PC-9 (cell line): Measurements from ENCODE around the gene LAMB2. TPM values are rescaled to one million over a fixed set of nuclear protein-coding genes. Genes with fewer than 3 reads are reported as not detected.
A peak's percentile ranks its signal among the peaks of the same experiment; 100 is the strongest.

Experiments used
- BruUV-seq: library from RNA; stranded (reverse); fragments of 400-500 nt; replicated peaks from 2 replicates; lab custom pipeline; 2021; lab: Mats Ljungman, UMichigan
- CTCF ChIA-PET: fragments of 300-600 bp; sonication (Branson Sonifier 250); formaldehyde crosslinking; loops from one replicate; lab custom pipeline; 2022; ENCODE audit warnings: antibody characterized with exemption; lab: Charles Lee
- POLR2A ChIA-PET: fragments of 300-600 bp; sonication (Branson Sonifier 250); formaldehyde crosslinking; loops from one replicate; lab custom pipeline; 2022; ENCODE audit warnings: antibody characterized with exemption; ENCODE audit not compliant: unreplicated experiment; lab: Charles Lee
- DNase-seq, 2 experiments: peaks; one replicate each; pipeline versions ENCODE4 v3.0.0 to v3.0.0-alpha.2; 2015 to 2022; ENCODE audit warnings: mixed read lengths in 1 of 2
- H2AFZ ChIP-seq: fragments of 200-600 bp; sonication (generic); 2 replicates; pipeline ENCODE4 v1.8.1; 2017; ENCODE audit warnings: antibody characterized with exemption
- H3F3A ChIP-seq: fragments of 200-600 bp; sonication (generic); 2 replicates; pipeline ENCODE4 v1.8.1; 2017; ENCODE audit warnings: antibody characterized with exemption, mild to moderate bottlenecking, low read depth; ENCODE audit not compliant: insufficient read depth
- H3K27ac ChIP-seq: fragments of 200-600 bp; sonication (generic); 2 replicates; pipeline ENCODE4 v1.6.1; 2016; ENCODE audit warnings: mixed run types
- H3K27me3 ChIP-seq: fragments of 200-600 bp; sonication (generic); 2 replicates; pipeline ENCODE4 v1.6.1; 2016; ENCODE audit warnings: low read depth, mixed run types; ENCODE audit not compliant: insufficient read depth
- H3K36me3 ChIP-seq: fragments of 200-600 bp; sonication (generic); 2 replicates; pipeline ENCODE4 v1.6.1; 2016; ENCODE audit warnings: low read depth, mixed run types
- H3K4me1 ChIP-seq: fragments of 200-600 bp; sonication (generic); replicated peaks from 2 replicates; pipeline ENCODE4 v1.6.1; 2016; ENCODE audit warnings: mixed run types; ENCODE audit not compliant: insufficient read depth
- H3K4me2 ChIP-seq: fragments of 200-600 bp; sonication (generic); 2 replicates; pipeline ENCODE4 v1.6.1; 2017; ENCODE audit warnings: mixed run types
- H3K4me3 ChIP-seq: fragments of 200-600 bp; sonication (generic); 2 replicates; pipeline ENCODE4 v1.6.1; 2016; ENCODE audit warnings: mixed run types
- H3K79me2 ChIP-seq: fragments of 200-600 bp; sonication (generic); 2 replicates; pipeline ENCODE4 v1.6.1; 2017; ENCODE audit warnings: low read depth, mixed run types
- H3K9me2 ChIP-seq: fragments of 200-600 bp; sonication (generic); 2 replicates; pipeline ENCODE4 v1.8.1; 2017; ENCODE audit warnings: mild to moderate bottlenecking; ENCODE audit not compliant: insufficient read depth
- H3K9me3 ChIP-seq: fragments of 200-600 bp; sonication (generic); 2 replicates; pipeline ENCODE4 v1.8.1; 2016; ENCODE audit warnings: low read depth; ENCODE audit not compliant: insufficient read depth
- H4K20me1 ChIP-seq: fragments of 200-600 bp; sonication (generic); 2 replicates; pipeline ENCODE4 v1.8.1; 2017; ENCODE audit not compliant: insufficient read depth
- EZH2 ChIP-seq: fragments of 200-600 bp; sonication (generic); IDR thresholded peaks from 2 replicates; pipeline ENCODE4 v1.8.0; 2017; ENCODE audit warnings: antibody characterized with exemption, low read depth
- intact Hi-C: fragments of 100-400 bp; cut with micrococcal nuclease; formaldehyde crosslinking; loops from one replicate; pipeline ENCODE4 v1.10.0; 2022; ENCODE audit not compliant: unreplicated experiment
- total RNA-seq: library from RNA; stranded (reverse); gene quantifications from 2 replicates; pipeline ENCODE4 v1.2.3, GENCODE V29; 2021
- TF ChIP-seq, protein P1 (sequence below): fragments of 200-600 bp; sonication (generic); conservative IDR thresholded peaks from 2 replicates; pipeline ENCODE4 v1.6.1; 2017; ENCODE audit warnings: mixed run types, antibody characterized with exemption, mild to moderate bottlenecking, moderate library complexity

The LAMB2 gene
- total RNA-seq, 1 experiment from 2014 or later: 230 TPM

DNA sequence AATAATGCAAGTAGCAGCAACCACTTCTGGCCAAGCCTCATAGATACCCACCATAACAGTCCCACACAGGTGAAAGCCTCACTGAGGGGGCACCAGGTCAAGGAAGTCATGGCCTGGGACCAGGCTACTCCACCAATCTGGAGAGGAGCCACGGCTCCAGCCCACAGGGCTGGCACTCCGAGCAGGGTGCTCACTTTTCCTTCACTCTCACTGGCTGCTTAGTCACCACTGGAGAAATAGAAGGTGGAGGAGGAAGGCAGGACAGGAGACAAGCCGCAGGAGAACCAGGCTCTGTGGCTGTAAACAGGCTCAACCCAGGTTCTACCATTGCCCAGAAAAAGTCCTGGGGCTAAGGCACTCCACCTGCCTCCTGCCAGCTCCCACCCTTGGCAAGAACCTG, 13.4 kb downstream of the LAMB2 start:
- Histone ChIP-seq H3K4me2 (peak overlapping the region; percentile 99), H3K9me3 (no peaks in the 10 kb centered on the region), H3K9me2 (no peaks in the 10 kb centered on the region), H3K4me3 (peak overlapping the region; percentile 69), H3F3A (peaks cover 29% of the 10 kb centered on the region), H3K79me2 (peaks cover 26% of the 10 kb centered on the region), H2AFZ (no peak overlapping the region), H4K20me1 (no peaks in the 10 kb centered on the region), H3K27me3 (no peaks in the 10 kb centered on the region), H3K4me1 (peaks cover 10% of the 10 kb centered on the region), H3K36me3 (peaks cover 11% of the 10 kb centered on the region; the same call in 1 of the 2 replicates), H3K27ac (peak overlapping the region; percentile 76)
- ChIA-PET CTCF (no interaction called here), POLR2A (no interaction called here)
- intact Hi-C loops: no loop called here
- BruUV-seq: no TSS peak
- DNase-seq: no peak
- TF ChIP-seq EZH2: no peak
- TF ChIP-seq, protein P1, sequence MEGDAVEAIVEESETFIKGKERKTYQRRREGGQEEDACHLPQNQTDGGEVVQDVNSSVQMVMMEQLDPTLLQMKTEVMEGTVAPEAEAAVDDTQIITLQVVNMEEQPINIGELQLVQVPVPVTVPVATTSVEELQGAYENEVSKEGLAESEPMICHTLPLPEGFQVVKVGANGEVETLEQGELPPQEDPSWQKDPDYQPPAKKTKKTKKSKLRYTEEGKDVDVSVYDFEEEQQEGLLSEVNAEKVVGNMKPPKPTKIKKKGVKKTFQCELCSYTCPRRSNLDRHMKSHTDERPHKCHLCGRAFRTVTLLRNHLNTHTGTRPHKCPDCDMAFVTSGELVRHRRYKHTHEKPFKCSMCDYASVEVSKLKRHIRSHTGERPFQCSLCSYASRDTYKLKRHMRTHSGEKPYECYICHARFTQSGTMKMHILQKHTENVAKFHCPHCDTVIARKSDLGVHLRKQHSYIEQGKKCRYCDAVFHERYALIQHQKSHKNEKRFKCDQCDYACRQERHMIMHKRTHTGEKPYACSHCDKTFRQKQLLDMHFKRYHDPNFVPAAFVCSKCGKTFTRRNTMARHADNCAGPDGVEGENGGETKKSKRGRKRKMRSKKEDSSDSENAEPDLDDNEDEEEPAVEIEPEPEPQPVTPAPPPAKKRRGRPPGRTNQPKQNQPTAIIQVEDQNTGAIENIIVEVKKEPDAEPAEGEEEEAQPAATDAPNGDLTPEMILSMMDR: no peak

DNA sequence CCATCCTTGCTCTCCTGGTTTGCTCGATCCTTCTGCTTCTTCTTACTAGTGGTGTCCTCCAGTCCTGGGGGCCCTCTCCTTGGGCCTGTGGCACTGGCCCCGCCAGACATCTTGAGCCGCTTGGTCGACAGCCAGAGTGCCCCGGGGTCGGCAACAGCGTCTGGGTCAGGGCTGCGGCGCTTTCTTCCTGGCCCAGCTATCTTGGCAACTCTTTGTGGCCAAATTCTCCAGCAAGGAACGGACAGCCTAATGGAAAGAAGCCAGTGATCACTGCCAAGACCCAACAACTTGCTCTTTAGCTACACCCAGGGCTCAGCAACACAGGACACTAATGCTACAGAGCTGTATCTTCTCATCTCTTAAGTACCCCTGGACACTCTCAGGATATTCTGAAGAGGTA, 13.8 kb downstream of the LAMB2 start:
- peaks cover 10% of the 10 kb centered on the region for H3K4me1 ChIP-seq
- H2AFZ ChIP-seq: no peak overlapping the region
- H3K4me3 ChIP-seq: peak overlapping the region; percentile 69
- ChIA-PET POLR2A (interaction anchor here (0.6 kb wide), 1 partner anchor 126 kb away, joined by 3 read pairs; no protein-coding TSS in a partner anchor), CTCF (no interaction called here)
- no TSS peak for BruUV-seq
- no peaks in the 10 kb centered on the region for H3K9me3 ChIP-seq
- no peaks in the 10 kb centered on the region for H3K9me2 ChIP-seq
- H3K79me2 ChIP-seq: peaks cover 26% of the 10 kb centered on the region
- intact Hi-C loops: no loop called here
- H3K4me2 ChIP-seq: peak overlapping the region; percentile 99
- no peak for DNase-seq
- TF ChIP-seq, protein P1: no peak
- TF ChIP-seq EZH2: no peak
- H3K27me3 ChIP-seq: no peaks in the 10 kb centered on the region
- peaks cover 29% of the 10 kb centered on the region for H3F3A ChIP-seq
- no peaks in the 10 kb centered on the region for H4K20me1 ChIP-seq
- H3K27ac ChIP-seq: peak overlapping the region; percentile 76
- peaks cover 11% of the 10 kb centered on the region; the same call in 1 of the 2 replicates for H3K36me3 ChIP-seq

DNA sequence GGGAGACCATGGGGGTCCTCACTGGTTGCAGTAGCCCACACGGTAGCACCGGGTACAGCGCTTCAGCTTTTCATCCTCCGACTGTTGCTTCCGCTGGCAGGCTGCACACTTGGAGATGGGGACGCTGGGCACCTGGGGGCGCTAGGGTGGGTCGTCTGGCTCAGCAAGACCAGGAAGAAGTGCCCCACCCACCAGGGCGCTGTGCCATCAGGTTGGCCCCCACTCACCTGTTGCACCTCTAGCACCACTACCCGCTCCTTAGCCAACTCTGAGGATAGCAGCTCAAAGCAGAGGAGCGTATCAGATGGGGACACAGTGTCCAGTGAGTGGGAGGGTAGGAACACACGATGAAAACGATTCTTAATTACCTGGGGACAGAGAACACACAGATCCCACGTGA, 20.6 kb downstream of the LAMB2 start:
- TF ChIP-seq EZH2: no peak
- TF ChIP-seq, protein P1: no peak
- no peaks in the 10 kb centered on the region for H4K20me1 ChIP-seq
- ChIA-PET CTCF (no interaction called here), POLR2A (interaction anchor here (0.5 kb wide), 1 partner anchor 425 kb away, joined by 4 read pairs; no protein-coding TSS in a partner anchor)
- no peaks in the 10 kb centered on the region for H3F3A ChIP-seq
- H3K27me3 ChIP-seq: no peaks in the 10 kb centered on the region
- H3K4me3 ChIP-seq: no peak overlapping the region
- no peak overlapping the region for H3K27ac ChIP-seq
- no peaks in the 10 kb centered on the region for H3K36me3 ChIP-seq
- DNase-seq: no peak
- no peak overlapping the region for H3K4me2 ChIP-seq
- intact Hi-C loops: no loop called here
- no TSS peak for BruUV-seq
- H3K9me2 ChIP-seq: no peaks in the 10 kb centered on the region
- no peaks in the 10 kb centered on the region for H3K4me1 ChIP-seq
- no peaks in the 10 kb centered on the region for H3K79me2 ChIP-seq
- no peaks in the 10 kb centered on the region for H3K9me3 ChIP-seq
- no peak overlapping the region for H2AFZ ChIP-seq
